Measurements from ENCODE around the gene MTHFSD. TPM values are rescaled to one million over a fixed set of nuclear protein-coding genes. Genes with fewer than 3 reads are reported as not detected.

MTHFSD gene
- total RNA-seq, 1 experiment from 2014 or later: 30.7 TPM

DNA sequence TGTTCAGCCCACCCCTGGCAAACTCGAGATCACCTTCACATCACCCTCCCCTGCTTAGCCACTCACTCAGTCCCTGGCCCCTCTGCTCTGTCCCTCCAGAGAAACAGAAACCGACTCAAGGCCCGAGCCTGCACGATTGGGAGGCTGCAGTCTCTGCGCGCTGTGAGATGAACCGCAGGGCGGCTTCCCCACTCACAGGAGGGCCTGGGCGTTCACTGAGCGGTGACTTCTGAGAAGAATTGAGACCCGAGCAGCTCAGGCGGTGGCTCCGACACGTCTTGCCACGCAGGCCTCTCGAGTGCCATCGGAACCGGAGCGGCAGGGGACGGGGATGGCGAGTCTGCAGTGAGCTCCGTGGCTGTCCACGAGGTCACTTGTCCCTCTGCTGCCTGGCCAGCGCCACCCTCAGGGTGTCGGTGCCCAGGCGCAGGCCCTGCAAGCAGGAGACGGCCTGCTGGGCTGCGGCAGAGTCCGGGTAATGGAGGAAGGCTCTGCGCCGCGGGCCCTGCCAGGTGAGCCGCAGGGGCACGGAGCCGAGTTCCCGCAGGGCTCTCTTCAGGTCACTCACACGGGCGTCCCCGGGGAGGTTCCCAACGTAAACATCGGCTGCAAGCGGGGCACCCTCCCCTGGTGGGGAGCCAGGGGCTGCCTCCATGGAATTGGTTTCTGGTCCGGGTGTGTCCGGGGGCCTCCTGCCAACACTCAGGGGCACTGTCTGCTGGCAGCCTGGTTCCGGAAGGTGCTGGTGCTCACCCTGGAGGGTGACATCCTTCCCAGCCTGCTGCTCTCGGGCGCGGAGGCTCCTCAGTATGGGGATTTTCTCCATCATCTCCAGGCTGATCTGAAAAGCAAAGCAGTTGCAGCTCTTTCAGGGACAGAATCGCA, 23.2 kb downstream of the MTHFSD start:
- no TSS peak for BruUV-seq (replicated peaks)
- Mint-ChIP-seq H3K9me3 (ENCODE audit: unreplicated experiment) (no peaks in the 10 kb centered on the region), H3K36me3 (ENCODE audit: insufficient read depth, unreplicated experiment) (peaks cover 10% of the 10 kb centered on the region), H3K4me1 (ENCODE audit: insufficient read depth, unreplicated experiment) (no peaks in the 10 kb centered on the region), H3K27me3 (ENCODE audit: insufficient read depth, unreplicated experiment) (peaks cover under 1% of the 10 kb centered on the region), H3K27ac (ENCODE audit: low read depth, unreplicated experiment) (no peak overlapping the region), H3K4me3 (ENCODE audit: unreplicated experiment) (no peak overlapping the region)
- TF ChIP-seq, protein P1, sequence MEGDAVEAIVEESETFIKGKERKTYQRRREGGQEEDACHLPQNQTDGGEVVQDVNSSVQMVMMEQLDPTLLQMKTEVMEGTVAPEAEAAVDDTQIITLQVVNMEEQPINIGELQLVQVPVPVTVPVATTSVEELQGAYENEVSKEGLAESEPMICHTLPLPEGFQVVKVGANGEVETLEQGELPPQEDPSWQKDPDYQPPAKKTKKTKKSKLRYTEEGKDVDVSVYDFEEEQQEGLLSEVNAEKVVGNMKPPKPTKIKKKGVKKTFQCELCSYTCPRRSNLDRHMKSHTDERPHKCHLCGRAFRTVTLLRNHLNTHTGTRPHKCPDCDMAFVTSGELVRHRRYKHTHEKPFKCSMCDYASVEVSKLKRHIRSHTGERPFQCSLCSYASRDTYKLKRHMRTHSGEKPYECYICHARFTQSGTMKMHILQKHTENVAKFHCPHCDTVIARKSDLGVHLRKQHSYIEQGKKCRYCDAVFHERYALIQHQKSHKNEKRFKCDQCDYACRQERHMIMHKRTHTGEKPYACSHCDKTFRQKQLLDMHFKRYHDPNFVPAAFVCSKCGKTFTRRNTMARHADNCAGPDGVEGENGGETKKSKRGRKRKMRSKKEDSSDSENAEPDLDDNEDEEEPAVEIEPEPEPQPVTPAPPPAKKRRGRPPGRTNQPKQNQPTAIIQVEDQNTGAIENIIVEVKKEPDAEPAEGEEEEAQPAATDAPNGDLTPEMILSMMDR (IDR thresholded peaks at IDR 0.05; ENCODE audit: unreplicated experiment): no peak
- ChIA-PET POLR2A (no interaction called here), CTCF (interaction anchor here (0.6 to 1.3 kb wide), 2 partner anchors 12 to 748 kb away, joined by 3 read pairs; no protein-coding TSS in a partner anchor)
- intact Hi-C loops (cut with micrococcal nuclease): no loop called here
- DNase-seq (ENCODE audit: unreplicated experiment): no peak

- no peak for DNase-seq (ENCODE audit: unreplicated experiment)
- CTCF ChIA-PET: interaction anchor here (0.6 to 0.9 kb wide), 2 partner anchors 11 to 748 kb away, joined by 3 to 10 read pairs; no protein-coding TSS in a partner anchor
- Mint-ChIP-seq H3K27ac (ENCODE audit: low read depth, unreplicated experiment) (no peak overlapping the region), H3K27me3 (ENCODE audit: insufficient read depth, unreplicated experiment) (peaks cover 8% of the 10 kb centered on the region), H3K9me3 (ENCODE audit: unreplicated experiment) (no peaks in the 10 kb centered on the region), H3K4me3 (ENCODE audit: unreplicated experiment) (no peak overlapping the region), H3K4me1 (ENCODE audit: insufficient read depth, unreplicated experiment) (no peaks in the 10 kb centered on the region), H3K36me3 (ENCODE audit: insufficient read depth, unreplicated experiment) (peaks cover 5% of the 10 kb centered on the region)
- BruUV-seq (replicated peaks): no TSS peak
- POLR2A ChIA-PET: no interaction called here
- TF ChIP-seq, protein P1 (IDR thresholded peaks at IDR 0.05; ENCODE audit: unreplicated experiment): no peak
- intact Hi-C loops (cut with micrococcal nuclease): no loop called here
Measured at GRCh38 chr16:86531191-86531545, 23.9 kb downstream of the MTHFSD start.

DNA sequence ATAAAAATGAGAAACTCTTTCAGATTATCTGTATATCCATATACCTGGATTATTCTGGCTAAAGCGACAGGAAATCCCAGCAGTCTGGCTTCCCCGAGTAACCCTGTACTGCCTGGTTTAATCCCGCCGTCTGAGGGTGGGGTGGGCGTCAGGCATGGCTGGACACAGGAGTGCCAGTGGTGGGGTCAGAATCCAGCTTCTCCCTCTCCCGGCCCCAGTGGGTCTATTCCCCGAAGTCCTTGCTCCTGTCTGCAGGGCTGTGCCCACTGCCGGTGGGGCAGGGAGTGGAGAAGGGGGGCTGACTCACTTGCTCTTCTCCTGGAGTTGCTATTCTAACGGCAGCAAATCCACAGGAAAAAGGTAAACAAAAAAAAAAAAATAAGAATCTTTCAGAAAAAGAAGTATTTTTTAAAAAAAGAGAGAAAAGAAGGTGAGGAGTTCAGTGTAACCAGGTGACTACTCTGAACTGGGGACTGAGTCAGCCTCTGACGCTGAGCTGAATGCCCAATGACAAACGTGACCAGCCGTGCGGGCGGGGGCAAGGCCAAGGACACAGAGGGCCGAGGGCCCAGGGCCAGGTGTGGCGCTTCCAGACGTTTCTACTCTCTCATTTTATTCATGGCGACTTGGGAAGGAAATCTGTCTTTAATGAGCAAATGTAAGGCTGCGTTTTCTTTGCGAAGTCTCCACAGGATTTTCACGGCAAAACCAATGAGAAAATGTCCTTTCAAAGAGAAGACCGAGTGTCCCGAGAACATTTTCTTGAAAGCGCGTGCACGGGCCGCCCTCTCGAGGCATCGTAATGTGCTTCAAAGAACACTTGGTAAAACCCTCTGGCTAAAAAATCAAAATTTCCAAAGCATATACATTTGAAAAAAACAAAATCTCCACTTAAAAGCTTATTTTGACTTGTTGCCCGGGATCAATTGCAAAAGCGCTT, 24.5 kb downstream of the MTHFSD start:
- Mint-ChIP-seq H3K27me3 (ENCODE audit: insufficient read depth, unreplicated experiment) (peaks cover 14% of the 10 kb centered on the region), H3K9me3 (ENCODE audit: unreplicated experiment) (no peaks in the 10 kb centered on the region), H3K4me1 (ENCODE audit: insufficient read depth, unreplicated experiment) (no peaks in the 10 kb centered on the region), H3K27ac (ENCODE audit: low read depth, unreplicated experiment) (no peak overlapping the region), H3K36me3 (ENCODE audit: insufficient read depth, unreplicated experiment) (peaks cover 5% of the 10 kb centered on the region), H3K4me3 (ENCODE audit: unreplicated experiment) (no peak overlapping the region)
- CTCF ChIA-PET: interaction anchor here (0.9 to 3.5 kb wide), 4 partner anchors 10 to 13 kb away, joined by 4 to 21 read pairs (median 10); no protein-coding TSS in a partner anchor
- DNase-seq (ENCODE audit: unreplicated experiment): no peak
- TF ChIP-seq, protein P1 (IDR thresholded peaks at IDR 0.05; ENCODE audit: unreplicated experiment): no peak
- no TSS peak for BruUV-seq (replicated peaks)
- POLR2A ChIA-PET: no interaction called here
- intact Hi-C loops (cut with micrococcal nuclease): no loop called here

- peak; percentile 47 for DNase-seq (ENCODE audit: unreplicated experiment)
- intact Hi-C loops (cut with micrococcal nuclease): no loop called here
- no peaks in the 10 kb centered on the region for H3K36me3 Mint-ChIP-seq (ENCODE audit: insufficient read depth, unreplicated experiment)
- H3K4me3 Mint-ChIP-seq (ENCODE audit: unreplicated experiment): no peak overlapping the region
- no peak overlapping the region for H3K27ac Mint-ChIP-seq (ENCODE audit: low read depth, unreplicated experiment)
- ChIA-PET CTCF (interaction anchor here (0.6 to 3.5 kb wide), 5 partner anchors 9 to 852 kb away, joined by 3 to 21 read pairs (median 4); no protein-coding TSS in a partner anchor), POLR2A (interaction anchor here (0.7 kb wide), 1 partner anchor 520 kb away, joined by 5 read pairs; no protein-coding TSS in a partner anchor)
- TF ChIP-seq, protein P1 (IDR thresholded peaks at IDR 0.05; ENCODE audit: unreplicated experiment): no peak
- H3K27me3 Mint-ChIP-seq (ENCODE audit: insufficient read depth, unreplicated experiment): peaks cover 21% of the 10 kb centered on the region
- no TSS peak for BruUV-seq (replicated peaks)
- no peaks in the 10 kb centered on the region for H3K9me3 Mint-ChIP-seq (ENCODE audit: unreplicated experiment)
- no peaks in the 10 kb centered on the region for H3K4me1 Mint-ChIP-seq (ENCODE audit: insufficient read depth, unreplicated experiment)
Measured at GRCh38 chr16:86529160-86529559, 25.9 kb downstream of the MTHFSD start.
